Occipital lobe (tissue), 2 donors: ENCODE measurements around the gene CDK11B. TPM values are rescaled to one million over a fixed set of nuclear protein-coding genes. Genes with fewer than 3 reads are reported as not detected.

Experiments
- DNase-seq: peaks from one replicate; lab custom pipeline; 2025; lab: John Stamatoyannopoulos, UW
- total RNA-seq: library from RNA; depleted of rRNA; stranded (reverse); fragments of >200 nt; gene quantifications from one replicate; pipeline ENCODE4 v1.2.3, GENCODE V29; 2014

Gene CDK11B
- total RNA-seq, 1 donor from 2014 or later, result 7.0 TPM

DNA sequence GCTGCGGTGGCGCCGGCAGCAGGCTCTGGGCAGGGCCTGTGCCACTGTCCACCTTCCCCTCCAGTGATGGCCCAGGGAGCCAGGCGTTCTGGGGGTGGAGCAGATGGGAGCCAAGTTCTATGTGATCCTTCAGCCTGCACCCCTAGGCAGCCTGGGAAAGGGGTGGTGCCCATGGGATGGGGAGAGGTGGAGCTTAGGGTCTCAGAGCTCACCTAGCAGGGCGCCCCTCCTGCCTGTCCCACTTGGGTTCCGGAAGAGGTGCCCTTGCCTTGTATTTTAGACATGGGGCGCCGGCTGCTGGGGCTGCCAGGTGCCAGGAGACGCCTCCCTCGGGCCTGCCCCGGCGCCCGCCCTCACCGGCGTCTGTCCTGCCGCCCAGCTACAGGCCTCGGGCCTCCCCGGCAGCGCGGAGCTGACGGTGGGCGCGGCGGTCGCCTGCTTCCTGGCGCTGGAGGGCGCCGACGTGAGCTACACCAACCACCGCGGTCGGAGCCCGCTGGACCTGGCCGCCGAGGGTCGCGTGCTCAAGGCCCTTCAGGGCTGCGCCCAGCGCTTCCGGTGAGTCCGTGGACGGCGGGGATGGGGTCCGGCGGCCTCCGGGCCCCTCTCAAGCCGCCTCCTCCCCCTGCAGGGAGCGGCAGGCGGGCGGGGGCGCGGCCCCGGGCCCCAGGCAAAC is 29.9 kb downstream of the CDK11B start:
- DNase-seq, result no peak

DNA sequence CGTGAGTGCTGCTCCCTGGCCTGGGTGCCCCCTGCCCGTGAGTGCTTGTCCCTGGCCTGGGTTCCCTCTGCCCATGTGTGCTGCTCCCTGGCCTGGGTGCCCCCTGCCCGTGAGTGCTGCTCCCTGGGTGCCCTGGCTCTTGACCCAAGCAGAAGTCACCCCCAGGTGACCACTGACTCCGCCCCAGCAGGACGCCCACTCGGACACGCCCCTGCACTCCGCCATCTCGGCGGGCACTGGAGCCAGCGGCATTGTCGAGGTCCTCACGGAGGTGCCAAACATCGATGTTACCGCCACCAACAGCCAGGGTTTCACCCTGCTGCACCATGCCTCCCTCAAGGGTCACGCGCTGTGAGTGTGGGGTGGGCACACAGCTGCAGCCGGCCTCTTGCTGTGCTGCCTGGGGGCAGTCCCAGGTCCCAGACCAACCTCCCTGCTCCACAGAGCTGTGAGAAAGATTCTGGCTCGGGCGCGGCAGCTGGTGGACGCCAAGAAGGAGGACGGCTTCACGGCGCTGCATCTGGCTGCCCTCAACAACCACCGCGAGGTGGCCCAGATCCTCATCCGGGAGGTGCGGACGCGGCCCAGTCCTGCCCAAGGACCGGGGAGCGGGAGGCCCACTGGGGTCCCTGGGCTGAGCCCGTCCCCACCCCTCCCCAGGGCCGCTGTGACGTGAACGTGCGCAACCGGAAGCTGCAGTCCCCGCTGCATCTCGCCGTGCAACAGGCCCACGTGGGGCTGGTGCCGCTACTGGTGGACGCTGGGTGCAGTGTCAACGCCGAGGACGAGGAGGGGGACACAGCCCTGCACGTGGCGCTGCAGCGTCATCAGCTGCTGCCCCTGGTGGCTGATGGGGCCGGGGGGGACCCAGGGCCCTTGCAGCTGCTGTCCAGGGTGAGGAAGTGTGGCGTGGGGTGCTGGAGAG is 30.7 kb downstream of the CDK11B start:
- DNase-seq, result no peak

DNA sequence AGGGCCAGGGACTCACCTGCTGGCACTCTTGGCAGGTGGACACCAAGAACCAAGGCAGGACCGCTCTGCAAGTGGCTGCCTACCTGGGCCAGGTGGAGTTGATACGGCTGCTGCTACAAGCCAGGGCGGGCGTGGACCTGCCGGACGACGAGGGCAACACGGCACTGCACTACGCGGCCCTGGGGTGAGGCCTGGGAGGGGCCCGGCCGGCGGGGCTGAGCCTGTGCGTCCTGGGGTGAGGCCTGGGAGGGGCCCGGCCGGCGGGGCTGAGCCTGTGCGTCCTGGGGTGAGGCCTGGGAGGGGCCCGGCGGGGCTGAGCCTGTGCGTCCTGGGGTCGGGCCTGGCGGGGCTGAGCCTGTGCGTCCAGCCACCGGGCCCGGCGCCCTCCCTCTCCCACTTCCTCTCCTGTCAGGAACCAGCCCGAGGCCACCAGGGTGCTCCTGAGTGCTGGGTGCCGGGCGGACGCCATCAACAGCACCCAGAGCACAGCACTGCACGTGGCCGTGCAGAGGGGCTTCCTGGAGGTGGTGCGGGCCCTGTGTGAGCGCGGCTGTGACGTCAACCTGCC is 31.5 kb downstream of the CDK11B start:
- DNase-seq, result no peak

DNA sequence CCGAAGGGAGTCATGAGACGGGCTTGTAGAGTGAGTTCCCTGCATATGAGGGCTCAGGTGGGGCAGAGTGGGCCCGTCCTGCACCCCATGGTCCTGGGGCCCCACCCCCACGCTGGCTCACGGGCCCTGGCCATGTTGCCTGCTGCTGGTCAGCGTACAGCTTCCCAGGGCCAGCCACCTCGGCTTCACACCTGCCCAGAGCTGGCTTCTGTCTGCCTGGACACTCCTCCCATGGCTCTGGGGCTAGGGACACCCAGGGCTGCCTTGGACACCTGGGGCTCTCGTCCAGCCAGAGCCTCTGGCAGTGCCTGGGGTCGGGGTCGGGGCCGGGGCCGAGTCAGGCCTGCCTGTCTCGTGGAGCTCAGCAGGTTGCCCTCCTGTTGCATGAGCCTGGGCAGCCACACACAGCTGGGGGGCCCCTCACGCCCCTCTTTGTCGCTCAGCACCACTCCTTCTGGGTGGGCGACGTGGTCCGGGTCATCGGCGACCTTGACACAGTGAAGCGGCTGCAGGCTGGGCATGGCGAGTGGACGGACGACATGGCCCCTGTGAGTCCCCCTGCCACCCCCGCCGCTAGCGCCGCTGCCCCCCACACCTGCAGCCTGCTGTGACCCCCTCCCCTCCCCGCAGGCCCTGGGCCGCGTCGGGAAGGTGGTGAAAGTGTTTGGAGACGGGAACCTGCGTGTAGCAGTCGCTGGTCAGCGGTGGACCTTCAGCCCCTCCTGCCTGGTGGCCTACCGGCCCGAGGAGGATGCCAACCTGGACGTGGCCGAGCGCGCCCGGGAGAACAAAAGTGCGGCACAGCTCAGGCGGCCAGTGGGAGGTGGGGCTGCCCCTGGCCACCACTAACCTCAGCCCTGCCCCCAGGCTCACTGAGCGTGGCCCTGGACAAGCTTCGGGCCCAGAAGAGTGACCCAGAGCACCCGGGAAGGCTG is 32.3 kb downstream of the CDK11B start:
- DNase-seq, result no peak

DNA sequence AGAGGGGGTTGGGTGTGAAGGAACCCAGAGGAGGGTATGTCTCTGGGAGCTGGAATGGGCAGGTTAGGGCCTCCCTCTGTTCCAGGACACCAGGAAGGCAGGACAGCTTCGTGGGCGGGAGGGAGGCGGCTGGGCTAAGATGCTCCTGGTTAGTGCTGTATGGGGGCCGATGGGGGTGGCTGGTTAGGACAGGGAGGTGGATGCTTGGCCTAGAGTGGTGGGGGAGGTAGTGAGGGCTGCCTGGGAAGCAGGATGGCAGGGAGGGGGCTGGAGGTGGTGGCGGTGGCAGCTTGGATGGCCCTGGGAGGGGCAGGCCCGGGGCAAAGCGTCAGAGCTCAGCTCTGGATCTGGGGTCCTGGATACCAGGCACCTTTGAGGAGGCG is 33.0 kb downstream of the CDK11B start:
- DNase-seq, result no peak

DNA sequence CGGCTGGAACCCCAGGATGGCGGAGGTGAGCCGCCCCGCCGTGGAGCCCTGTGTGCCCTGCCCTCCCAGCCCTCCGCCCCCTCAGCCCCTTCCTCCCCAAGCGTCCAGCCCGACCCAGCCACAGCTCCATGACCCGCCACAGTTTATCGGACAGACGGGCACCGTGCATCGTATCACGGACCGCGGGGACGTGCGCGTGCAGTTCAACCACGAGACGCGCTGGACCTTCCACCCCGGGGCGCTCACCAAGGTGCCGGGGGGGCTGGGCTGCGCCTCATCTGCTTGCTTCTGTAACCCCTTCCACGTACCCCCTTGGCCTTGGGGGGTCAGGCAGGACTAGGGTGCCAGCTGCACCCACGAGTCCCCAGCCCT is 33.4 kb downstream of the CDK11B start:
- DNase-seq, result no peak

DNA sequence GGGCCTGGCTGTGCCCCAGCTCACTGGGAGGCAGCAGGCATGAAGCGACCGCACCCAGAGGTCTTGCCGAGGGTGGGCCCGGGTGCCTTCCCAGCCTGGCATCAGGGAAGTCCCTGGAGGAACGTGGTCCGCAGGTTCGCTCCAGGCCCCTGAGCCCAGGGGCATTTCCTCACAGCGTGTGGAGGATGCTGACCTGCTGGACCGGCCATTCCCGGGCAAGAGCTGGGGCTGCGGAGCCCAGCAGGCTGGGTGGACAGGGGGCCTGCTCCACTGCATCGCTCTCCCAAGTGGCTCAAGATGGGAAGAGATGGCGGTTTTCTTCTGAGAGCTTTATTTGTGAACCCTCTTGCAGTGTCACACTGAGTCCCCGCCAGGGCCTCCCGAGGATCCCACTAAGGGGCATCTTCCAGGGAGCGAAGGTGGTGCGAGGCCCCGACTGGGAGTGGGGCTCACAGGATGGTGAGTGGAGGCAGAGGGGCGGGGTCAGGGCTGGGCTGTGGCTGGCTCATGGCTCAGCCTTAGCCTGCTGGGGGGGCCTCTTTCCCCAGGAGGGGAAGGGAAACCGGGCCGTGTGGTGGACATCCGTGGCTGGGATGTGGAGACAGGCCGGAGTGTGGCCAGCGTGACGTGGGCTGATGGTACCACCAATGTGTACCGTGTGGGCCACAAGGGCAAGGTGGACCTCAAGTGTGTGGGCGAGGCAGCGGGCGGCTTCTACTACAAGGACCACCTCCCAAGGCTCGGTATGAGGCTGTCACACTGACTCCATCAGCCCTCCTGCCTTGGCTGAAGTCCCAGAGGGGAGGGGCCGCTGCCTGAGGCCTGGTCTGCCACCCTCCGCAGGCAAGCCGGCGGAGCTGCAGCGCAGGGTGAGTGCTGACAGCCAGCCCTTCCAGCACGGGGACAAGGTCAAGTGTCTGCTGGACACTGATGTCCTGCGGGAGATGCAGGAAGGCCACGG is 34.1 kb downstream of the CDK11B start:
- DNase-seq, result no peak

DNA sequence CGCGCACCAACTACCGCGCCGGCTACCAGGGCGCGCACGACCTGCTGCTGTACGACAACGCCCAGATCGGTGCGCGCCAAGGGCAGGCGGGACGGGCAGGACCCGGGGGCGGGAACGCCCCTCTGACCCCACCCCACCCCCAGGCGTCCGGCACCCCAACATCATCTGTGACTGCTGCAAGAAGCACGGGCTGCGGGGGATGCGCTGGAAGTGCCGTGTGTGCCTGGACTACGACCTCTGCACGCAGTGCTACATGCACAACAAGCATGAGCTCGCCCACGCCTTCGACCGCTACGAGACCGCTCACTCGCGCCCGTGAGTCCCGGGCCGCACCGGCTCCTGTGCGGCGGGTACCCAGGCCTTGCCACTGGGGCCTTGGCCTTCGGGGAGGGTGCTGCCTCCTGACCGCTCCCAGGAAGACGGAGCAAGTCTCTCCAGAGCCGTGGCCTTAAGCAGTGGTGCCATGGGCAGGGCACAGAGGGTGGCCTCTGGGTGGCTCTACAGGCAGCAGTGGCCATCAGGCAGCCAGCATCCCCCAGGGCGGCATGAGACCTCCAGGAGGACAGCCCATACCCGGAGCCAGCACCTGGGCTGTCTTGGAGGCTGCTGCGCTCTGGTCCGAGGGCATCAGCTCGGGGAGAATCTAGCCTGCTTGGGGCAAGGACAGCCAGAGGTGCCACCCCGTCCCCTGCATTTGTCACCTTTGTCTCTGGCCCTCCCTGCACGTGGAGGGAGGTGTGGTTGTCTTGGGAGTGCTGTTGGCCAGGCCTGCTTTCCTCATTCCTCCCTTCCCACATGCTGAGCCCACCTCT is 35.0 kb downstream of the CDK11B start:
- DNase-seq, result no peak

DNA sequence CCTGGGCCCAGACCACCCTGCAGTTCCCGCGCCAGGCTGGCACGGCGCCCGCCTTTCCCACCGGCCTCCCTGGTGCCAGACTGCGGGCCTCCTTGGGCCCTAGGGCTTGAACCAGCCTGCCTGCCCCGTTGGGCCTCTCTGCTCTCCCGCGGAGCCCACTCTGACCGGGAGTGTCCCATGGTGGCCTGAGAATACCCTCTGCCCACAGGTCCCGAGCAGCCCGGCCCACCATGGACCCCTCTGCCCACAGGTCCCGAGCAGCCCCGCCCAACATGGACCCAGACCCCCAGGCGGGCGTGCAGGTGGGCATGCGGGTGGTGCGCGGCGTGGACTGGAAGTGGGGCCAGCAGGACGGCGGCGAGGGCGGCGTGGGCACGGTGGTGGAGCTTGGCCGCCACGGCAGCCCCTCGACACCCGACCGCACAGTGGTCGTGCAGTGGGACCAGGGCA is 35.6 kb downstream of the CDK11B start:
- DNase-seq, result no peak

DNA sequence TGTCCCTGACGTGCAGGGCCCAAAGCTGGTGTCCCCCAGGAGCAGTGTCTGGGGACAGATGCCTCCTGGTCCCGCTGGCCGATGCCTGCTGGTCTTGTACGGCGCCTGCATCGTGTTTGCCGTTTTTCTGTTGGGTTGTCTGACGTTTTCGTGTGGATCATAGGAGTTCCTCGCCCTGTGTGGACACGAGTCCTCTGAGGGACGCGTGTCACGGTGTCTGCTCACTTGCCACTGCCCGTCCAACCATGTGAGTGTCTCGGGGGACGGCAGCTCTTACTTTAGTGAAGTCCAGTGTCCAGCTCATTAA is 36.1 kb downstream of the CDK11B start:
- no peak for DNase-seq

DNA sequence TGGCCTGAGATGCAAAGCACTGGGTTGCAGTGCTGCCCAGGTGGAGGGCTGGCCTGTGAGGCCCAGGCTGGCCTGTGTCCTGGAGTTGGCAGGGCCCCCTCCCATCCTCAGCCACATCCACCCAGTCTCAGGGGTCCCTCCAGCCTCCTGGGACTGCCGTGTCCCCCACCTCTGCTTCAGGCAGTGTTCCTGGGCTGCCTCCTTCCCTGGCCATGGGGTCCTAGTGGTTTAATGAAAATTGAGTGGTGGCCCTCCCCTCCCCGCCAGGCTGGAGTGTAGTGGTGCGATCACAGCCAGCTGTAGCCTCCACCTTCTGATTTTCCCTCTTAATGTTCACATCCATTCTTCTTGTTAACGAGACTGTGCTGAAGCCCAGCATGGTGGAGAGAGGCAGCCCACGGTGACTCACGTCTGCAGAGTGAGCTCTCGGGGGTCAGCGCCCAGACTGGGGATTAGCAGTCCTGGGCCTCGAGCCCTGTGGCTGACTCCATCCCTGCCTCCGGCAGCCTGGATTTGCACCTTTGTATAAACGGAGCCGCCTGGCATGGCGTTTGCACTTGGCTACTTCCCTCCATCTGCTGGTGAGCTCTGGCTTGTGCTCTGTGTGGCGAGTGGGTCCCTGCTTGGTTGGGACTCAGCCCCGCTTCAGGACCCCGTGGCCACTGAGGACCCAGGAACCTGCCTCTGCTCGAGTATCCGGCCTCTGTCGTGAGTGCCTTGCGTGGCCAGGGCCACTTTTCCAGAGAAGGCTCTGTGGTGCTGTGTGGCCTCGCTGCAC is 36.6 kb downstream of the CDK11B start:
- no peak for DNase-seq

DNA sequence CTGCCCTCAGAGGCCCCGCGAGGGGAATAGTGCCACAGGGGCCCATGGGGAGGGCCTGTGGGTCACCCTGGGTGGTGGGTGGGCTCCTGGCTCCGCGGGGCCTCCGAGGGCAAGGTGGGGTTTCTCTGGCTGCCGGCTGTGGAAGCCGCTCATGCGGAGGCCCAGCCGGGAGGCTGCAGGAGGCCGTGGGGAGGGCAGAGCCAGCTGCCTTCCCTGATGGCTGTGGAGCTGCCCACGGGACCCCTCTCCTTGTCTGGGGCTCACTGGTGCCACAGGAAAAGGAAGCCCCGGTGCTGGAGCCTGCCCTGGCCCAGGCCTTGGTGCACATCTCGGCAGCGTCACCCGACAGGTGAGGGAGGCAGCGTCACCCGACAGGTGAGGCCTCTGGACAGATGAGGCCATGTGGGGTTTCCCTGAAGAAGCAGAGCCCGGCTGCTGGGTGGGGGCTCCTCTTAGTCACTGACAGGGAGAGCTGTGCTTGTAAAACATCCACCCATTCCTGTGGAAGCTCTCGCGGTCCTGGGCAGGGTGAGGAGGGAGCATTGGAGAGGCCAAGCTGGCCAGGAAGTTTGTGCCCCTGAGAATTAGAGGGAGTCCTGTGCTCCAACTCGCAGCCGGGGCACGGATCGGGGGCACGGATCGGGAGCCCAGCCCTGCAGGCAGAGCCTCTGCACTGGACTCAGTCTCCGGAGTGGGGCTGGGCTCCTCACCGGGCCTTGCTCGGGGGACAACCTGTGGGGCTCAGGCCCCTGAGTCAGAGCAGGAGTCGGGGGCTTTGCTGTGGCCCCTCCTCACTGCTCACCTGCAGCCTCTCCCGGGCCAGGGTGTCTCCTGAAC is 37.4 kb downstream of the CDK11B start:
- no peak for DNase-seq

DNA sequence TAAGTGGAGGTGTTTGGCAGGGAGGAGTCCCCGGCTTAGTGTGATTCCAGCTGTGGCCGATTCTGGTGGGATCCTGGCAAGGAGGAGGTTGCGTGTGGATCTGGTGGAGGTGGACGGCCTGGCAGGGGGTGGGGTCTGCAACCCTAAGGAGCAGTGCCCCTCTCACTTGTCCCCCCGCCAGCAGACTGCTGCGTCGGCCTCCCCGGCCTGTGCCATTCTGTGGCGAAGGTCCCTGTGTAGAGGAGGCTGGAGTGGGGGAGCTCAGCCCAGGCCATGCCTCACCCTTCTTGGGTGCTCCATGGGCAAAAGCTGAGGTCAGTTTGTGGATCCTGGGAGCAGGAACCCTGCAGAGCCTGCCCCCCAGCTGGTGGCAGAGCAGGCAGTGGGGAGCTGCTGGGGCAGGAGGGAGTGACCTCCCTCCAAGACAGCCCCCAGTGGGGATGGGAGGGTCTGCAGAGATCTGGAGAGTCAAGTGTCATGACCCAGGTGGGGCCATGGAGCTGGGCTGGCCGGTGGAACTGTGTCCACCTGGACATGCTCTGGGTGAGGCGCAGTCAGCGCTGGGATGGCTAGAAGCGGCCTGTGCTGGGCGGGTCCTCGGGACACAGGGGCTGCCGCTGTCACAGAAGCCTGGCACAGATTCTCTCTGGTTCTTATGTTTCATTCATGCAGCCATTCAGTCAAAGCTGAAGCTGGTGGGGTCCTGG is 38.2 kb downstream of the CDK11B start:
- no peak for DNase-seq

DNA sequence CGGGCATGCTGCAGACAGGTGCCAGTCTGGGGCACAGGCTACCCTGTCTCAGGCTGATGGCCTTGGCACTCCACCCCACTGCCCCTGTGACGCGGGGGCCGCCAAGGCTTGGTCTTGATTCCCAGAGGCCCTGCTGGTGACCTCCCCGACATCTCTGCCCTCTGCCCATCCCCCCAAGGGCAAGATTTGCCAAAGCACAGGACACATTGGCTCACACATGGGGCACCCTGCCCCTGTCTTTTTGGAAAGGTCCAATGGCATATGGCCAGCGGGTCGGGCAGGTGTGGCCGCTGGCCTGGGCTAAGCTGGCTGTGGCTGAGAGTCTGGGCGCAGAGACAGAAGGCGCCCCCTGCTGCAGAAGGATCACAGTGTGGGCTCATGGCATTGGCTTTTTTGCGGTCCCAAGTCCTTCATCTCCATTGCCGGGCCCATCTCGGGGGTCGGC is 38.9 kb downstream of the CDK11B start:
- no peak for DNase-seq

DNA sequence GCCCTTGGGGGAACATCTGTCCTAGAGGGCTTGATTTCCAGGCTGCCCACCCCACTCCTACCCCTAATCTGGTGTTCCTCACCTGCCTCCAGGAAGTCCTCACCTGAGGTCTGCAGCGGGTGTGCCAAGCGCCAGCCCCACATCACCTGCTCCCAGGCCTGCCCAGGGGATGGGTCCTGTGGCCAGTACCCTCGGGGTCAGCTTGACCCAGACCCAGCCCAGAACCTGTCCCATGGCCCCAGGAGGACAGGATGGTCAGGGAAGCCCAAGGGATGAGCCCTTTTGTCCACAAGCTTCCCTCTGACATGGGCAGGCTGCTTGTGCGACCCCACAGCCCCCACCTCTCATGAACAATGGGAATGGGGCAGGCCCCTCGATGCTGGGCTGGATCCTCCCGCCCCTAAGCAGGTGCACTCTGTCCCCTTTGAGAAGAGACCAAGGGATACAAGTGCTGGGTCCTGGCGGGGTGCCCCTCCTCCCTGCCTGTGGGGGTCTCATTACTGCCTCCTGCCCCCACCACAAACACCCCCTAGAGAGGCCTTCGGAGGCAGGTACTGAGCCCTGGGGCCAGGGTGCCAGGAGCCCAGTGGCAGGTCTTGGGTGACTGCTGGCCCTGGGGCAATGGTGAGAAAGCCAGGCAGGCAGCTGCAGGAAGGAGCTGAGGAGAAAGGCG is 40.3 kb downstream of the CDK11B start:
- no peak for DNase-seq

DNA sequence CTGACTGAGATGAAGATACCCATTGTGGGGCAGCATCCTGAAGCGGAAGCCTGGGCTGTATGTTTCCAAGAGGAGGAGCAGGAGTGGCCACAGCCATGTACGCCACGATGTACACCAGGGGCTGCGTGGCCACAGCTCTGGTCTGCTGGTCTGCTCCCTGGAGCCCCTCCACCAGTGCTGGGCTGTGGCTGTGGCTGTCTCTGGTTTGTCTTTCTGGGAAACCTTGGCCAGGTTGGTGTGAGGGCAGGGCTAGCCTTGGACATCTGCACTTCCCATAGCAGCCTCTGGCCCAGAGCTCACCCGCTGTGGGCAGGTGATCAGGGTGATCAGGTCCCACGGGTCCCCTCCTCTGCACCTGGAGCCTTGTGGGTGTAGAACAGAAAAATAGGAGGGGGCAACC is 40.9 kb downstream of the CDK11B start:
- DNase-seq, result no peak

DNA sequence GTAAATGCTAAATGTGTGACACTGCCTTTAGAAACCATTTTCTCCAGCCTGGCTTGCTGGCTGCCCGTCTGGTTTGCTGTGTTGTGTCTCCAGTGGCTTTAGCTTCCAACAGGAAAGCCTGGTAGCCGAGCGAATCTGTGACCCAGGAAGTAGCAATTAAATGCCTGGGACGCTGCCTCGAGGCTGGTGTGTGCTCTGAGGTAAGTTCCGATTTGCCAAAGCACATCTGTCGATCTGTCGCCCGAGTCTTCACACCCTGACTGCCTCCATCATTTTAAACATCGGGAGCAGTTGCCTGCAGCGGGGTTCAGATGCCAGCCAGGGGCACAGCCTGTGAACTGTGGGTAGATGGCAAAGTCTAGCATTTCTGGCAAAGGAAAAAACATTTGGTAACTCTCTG is 41.3 kb downstream of the CDK11B start:
- DNase-seq, result no peak
